NCI-H1105 treated with DMSO at 0.1 percent for 48 hours (cell line): Measurements from ENCODE around the gene DPP6.

Source experiments
- DNase-seq: peaks from one replicate; lab custom pipeline; 2025; lab: John Stamatoyannopoulos, UW

The DPP6 gene

DNA sequence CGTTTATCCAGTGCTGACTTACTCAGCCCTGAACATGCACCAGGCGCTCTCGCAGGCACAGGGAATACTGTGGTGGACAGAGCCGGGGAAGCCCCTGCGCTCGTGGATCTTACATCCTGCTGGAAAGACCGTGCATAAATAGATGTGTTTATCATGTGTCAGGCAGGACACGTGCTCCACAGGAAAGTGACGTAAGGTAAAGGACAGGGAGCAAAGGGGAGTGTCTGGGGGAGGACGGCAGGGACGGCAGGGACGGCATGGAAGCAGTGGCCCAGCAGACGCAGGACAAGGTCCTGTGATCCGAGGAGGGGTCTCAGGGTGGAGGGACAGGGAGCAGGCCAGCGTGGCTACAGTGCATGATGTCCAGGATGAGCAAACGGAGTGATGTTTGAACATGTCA is 540.2 kb downstream of the DPP6 start:
- DNase-seq = no peak

DNA sequence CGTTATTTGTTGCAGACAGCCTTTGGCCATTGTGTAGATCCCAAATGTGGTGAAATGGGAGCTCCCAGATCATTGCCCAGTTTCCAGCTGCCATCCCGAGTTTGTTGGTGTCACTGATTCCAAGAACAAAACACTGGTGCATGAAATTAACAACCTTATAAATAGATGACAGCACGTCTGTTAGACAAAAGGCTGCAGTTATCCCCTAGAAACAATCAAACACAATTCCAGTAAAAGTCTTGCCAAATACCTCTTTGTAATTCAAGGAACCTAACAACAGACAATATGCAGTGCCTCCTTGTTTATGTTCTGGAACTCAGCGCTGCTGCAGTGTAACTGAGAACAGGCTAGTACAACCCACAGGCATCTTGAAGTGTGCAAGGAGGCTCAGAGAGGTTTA is 546.2 kb downstream of the DPP6 start:
- DNase-seq = no peak

DNA sequence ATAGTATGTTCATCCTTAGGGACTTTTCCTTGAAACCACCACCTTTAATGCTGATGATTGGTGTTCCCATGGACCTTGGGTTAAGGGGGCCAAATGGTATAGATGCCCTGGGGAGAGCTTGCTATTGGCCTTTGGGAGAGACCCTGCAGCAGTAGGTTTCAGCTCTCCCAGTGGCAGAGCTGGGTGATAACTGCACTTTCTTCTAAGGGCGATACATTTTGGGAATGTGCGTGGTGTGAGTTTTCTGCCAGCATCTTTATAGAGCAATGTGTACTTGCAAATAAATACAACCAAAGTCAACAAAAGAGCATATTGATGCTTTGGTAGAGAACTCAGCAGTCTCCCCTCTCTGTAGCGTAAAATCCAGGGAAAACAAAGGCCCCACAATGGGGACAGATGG is 546.7 kb downstream of the DPP6 start:
- DNase-seq = no peak

DNA sequence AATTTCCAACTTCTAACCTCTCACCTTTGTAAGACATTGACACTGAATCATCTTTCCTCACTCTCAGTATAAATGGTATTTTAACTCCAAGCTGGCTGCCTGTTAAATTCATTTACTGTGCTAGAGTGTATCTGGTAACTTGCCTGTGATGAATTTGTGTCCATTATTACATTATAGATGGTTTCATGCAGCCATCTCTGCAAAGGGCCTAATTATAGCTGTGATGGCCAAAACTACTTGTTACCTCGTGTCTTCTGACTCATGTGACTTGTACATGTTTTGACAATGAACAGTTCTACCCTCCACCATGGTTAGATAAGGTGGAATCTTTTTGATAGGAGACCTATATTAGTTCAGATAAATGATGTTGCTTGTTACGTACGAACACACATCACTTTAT is 558.7 kb downstream of the DPP6 start:
- no peak for DNase-seq

DNA sequence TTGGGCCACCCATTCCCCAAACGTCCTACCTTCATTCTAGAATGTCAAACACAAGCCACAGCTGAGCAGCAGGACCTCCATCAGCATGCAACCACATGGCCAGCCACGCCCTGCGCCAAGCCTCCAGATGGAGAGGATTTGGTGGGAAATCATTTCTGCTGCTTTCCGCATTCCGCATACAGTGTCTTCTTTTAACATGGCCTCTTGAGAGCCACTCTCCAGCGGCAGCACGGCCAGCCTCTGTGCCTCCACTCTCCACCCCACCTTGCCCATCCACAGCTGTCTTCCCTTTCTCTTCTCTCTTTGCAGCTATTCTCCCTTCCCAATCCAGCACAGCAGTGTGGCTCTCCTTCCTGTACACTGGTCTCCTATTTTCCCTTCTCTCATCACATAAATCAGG is 561.6 kb downstream of the DPP6 start:
- no peak for DNase-seq

DNA sequence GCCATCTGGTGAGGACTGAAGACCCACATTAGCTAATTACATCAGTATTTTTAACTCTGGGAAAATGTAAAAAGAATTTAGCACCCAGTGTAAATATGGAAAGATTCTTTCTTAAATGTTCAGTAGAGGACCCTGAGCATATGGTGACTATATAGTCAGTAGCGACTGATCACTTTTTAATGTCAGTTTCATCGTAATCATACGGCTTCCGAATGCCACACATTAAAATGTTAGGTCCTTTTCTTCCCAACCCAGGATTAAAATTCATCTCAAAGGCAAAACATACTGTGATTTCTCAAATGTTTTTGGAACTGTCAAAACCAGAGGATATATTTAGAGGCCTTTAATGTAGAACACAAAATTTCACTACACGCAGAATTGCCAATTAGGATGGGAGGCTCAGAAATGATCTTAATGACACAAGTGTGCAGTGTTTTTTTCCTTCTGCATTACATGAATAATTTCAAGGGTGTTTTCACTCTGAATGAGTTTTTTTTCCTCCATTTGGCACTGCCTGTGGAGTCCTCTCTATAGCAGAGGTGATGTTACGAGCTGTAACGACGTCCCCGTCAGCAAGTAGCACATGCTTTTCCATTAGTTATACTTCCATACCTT is 568.0 kb downstream of the DPP6 start:
- DNase-seq = no peak

DNA sequence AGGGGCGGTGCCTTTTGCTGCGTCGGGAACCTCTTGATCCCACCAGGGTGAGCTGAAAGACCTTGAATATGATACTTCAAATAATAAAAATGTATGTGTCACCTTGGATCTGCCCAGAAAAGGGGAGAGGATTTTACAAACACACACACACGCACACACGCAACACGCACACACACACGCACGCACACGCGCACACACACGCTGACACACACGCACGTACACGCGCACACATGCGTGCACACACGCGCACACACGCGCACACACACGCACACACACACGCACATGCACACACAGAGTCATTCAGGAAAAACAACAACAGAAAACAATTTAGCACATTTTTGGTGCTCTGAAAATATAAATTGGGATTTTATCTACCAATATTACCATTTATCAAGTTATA is 571.2 kb downstream of the DPP6 start:
- no peak for DNase-seq

DNA sequence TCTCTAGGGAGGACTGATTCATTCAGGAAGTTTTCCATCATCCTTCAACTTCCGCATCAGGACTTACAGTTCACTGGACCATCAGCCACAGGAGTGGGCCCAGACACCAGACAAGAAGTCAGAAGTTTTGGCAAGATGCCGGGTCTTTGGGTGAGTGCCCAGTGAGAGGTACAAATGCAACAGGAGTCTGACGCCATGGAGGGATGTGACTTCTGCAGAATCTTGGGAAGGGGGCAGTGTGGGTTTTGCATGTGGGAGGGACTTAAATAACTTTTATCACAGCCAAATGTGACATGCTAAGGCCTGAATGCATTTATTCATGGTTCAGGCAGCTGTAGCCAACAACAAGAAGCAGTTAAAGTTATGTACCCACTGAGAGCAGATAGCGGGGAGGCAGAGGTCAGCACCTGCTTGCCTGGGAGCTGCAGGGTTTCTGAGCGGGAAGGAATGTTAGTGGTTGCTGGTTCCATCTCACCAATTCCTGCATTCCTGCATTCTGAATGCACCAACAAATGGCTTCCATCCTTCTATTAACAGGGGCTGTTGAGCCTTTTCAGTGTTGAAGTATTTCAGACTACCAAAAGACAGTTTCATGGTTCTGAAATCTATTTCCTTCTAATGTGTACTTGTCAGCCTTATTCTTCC is 575.6 kb downstream of the DPP6 start:
- DNase-seq = no peak

DNA sequence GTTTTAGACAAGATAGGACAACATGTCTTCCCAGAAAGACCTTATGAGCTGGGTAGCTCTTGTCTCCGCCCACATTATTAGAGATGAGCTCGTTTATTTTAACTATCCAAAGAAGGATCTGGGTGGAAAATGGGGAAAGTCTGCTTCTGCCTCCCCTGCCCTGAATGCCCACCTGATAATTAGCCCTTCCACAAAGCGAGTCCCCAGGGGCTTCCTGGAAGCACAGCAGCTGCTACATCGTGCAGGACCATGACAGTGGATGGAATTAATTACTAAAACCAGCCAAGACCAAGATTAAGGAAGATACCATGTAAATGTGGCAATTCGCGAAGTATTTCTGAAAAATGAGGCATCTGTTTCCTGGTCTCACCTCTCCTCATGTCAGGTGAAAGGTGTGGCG is 576.4 kb downstream of the DPP6 start:
- no peak for DNase-seq

DNA sequence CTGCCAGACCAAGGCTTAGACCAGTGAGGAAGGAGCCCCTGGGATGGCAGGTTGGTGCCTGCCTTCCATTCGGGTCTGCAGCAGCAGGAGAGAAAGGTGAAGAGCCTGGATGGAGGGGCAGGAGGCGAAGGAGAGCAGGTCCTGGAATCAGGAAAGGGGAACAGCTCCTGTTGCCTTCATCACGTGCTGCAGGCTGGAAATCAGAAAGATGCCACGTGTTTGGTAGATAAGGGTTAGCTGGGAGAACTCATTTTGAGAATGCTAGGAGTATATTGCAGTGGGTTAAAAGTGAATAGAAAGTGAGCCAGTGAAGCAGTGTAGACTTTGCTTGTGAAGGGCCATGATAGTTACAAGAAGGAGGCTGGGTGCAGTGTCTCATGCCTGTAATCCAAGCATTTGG is 579.0 kb downstream of the DPP6 start:
- no peak for DNase-seq

DNA sequence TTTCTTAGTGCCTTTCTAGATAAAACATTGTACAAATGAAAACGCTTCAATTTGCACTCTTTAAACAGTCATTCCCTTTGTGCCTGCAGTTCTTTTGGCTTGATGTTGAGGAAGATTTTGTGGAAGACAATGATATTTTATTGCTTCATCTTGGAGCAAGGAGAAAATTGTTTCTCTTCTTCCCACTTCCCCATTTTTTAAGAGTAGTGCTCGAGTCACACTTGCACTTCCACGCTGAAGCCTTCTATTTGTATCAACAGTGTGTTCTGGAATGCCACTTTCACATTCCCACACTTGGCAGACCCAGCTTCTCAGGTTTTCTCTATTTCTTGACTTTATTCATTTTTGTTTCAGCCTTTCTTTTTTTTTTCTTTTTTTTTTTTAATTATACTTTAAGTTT is 581.4 kb downstream of the DPP6 start:
- DNase-seq = no peak

DNA sequence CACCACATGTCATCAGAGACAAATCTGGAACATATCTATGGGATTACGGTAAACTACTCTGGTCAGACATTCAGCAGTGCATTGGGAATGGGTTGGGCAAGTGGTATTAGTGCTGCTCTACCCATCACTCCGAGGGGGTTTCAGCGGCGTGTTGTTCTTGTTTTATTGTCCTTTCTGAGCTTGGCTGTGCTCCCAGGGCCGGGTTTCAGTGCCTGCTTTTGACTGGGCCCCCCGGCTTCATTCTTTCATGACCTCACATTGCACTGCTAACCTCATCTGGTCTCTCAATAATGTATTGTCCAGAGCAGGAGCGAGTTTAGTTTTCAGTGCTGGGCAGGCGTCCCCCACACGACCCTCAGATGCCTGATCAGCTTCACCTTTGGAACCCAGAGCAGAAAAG is 586.1 kb downstream of the DPP6 start:
- no peak for DNase-seq

DNA sequence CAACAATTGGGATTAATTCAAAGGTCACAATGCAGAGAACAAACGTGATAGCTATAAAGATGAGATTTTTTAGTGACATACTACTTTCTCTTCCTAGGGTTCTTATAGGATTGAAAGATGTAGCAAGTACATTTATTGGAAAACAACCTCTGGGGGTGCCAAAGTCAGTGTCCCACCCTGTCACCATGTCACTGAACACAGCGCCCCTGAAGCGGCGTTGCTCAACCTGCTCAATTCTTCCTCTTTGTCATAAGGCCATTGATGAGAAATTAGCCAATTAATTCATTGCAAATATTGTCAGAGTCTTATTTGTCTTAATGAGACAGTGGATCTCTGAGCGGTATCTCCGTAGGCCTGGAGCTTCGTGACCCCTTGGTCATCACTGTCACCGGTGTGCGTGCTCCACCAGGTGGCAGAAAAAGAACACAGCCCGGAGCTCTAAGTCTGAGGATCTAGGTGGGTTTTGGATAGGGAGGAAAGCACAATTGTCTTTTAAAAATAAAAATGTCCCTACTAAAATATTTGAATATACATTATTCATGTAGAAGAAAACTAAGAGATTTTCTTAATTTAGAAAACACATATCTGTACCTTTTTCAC is 588.2 kb downstream of the DPP6 start:
- DNase-seq = no peak

DNA sequence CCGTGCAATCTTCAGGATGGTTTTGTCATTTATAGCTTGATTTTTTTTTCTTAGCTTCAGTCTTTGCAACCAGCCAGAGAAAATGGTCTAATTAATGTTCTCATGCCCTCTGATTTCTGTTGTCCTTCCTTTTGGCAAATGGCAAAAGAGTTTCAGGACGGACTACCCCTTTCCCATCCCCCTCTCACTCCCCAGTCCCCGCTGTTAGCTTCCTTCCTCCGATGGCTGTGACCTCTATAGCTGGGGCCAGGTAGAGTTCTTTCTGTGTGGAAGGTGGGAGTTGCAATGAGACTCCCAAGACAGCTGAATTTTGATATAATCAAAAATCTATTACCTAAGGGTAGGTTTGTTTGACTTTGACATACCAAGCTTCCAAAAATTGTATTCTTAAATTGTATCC is 588.7 kb downstream of the DPP6 start:
- no peak for DNase-seq

DNA sequence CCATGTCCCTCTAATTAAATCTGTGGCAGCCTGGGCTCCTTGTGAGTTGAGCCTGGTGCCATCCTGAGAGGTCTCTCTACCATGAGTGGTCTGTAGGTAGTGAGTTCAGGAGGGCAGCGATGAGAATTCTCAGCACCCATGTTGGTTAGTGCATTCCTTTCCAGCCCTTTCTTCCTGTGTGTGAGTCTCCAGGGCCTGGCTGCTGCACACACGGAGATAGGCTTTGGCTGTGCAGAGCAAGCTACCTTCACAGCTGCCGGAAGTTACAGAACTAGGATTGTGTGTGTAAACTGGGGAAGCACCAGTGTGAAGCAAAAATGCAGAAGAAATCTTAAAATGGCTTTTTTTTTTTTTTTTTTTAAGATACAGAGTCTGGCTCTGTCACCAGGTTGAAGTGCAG is 592.2 kb downstream of the DPP6 start:
- DNase-seq = no peak

DNA sequence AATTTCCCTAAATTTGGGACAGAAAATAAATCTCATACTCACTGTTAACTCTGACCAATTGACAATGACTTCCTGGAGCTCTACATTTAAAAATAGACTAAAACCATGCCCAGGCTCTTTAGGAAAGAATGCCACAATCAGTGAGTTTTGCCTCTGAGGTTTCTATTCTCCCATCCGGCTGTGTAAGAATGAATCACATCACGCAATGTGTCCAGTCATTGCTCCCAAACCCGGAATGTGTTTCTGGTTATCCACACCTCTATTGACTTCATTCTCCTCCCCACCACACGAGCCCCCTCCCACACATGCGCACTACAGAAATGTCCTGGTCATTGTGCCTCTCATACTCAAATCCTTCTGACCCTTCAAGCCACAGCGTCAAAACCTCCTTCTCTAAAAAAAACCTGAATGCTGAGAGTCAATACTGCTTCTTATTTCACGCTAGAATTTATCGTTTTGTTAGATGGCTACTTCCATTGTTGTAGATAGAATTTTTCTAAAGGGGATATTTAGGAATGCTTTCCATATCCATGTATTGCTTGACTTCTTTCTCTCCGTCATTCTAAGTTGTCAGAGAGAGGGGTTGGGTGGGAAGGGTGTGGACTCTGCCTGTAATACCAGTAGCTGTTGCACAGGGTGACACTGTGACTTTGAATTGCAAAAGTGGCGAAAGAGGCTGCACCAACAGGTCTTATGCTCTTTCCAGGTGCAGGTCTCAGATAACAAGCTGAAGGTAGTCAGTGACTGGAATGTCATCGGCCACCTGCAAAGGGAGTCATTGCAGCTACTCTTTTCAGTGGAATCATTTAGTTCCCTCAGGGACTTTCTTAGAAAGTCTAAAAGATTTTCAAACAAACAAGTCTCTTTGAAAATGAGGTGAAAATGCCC is 594.2 kb downstream of the DPP6 start:
- no peak for DNase-seq

DNA sequence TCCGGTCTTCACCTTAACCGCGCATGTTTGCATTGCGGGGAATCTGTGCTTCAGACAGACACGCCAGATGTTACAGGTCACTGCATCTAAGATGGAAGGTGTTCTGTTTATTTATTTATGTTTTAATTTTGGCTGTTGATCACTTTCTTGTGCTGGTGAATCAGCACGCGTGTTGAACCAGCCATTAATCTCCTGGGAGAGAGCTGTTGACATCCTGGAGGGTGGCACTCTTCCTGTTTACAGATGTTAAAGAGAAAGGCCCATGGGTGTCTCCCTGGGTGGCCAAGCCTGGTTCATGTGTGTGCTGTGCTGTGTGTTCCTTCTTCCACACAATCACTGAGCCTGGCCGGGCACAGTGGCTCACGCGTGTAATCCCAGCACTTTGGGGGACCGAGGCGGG is 595.4 kb downstream of the DPP6 start:
- DNase-seq = no peak

DNA sequence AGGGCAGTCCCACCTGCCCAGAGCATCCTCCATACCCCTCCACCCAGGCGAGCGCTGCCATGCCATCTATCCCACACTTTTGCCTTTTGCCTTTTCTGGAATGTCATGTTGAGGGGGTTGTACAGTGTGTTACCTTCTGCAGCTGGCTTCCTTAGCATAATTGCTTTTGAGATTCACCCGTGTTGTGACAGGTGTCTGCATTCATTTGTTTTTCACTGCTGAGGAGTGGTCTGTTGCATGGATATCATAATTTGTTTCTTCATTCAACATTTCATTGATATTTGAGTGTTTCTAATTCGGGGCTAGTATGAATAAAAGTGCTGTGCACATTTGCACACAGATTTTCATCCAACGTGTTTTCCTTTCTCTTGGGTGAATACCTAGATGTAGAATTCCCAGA is 596.8 kb downstream of the DPP6 start:
- DNase-seq = peak; percentile 21

DNA sequence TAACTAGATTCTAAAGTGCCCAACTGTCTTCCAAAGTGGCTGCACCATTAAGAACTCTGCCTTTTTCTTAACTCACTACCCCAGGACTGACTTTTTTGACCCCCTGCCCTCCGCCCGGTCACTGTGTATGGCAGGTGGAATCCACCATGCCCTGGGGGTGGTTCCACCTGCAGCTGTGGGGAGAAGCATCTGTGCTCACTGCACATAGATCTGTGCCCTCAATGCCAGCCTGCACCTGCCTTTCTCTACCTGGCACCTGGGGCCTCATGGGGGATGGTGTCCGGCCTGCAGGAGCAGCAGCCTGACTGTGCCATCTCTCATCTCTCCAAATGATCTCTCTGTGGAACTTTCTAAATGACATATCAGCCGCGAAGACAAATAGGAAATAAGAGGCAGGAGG is 597.2 kb downstream of the DPP6 start:
- DNase-seq = peak; percentile 33

DNA sequence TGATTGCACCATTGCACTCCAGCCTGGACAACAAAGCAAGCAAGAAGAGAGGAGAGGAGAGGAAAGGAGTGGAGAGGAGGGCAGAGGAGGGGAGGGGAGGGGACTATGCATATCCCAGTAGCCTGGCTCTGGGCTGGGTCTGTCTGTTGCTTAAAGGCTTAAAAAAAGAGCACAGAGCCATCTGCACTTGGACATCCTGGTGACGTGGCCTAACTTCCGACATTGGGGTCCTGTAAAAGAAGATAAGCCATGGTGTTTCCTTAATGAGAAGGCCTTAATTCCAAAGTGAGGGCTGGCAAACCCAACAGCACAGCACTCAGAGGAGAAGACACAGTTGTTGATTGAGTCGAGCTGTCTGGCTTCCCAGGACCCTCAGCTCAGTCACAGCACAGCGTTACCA is 598.1 kb downstream of the DPP6 start:
- DNase-seq = no peak

DNA sequence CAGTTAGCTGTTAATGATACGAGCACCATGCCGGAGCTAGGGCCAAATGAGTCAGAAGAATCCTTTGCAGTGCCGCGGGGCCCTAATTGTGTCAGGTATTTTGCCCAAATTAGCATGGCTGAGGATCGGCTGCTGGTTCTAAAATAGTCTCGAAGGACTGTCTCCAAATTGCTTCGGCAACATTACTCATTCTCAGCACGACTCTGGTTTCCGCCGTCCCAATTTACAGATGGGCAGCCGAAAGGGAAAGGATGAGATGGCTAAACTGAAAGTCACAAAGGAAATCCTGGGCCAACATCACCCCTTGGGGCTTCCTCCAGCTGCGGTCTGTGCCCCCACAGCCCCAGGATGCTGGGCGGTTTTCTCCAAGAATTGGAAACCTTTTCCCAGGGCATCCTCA is 599.3 kb downstream of the DPP6 start:
- no peak for DNase-seq

DNA sequence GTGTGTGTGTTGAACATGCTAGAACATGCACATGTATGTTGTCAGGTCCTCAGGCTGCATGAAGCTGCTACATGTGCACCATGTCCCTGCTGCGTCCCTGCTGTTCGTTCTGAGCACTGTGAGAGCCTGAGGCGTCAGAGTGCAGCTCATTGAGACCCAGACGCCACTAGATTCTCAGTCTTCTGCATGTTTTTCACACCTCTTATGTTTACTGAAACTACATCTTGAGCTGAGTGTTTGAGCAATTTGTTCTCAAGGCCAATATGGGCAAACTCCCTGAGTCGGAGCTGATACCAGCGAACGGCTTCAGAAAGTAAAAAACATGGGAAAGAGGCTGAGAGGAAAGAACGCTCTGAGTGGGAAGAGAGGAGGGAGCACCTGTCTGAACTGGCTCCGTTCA is 600.4 kb downstream of the DPP6 start:
- no peak for DNase-seq

DNA sequence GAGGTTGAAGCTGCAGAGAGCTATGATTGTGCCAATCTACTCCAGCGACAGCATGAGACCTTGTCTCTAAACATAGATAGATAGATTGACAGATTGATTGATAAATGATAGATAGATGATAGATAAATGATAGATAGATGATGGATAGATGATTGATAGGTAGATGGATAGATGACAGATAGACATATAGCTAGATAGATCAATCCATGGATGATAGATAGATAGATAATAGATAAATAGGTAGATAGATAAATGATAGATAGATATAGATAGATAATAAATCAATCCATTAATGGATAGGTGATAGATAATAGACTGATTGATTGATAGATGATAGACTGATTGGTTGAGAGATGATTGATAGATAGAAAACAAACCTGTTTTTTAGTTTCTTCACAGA is 601.1 kb downstream of the DPP6 start:
- DNase-seq = no peak
